K562 (cell line): ENCODE data around the gene HLA-DRB5. TPM values are rescaled to one million over a fixed set of nuclear protein-coding genes. Genes with fewer than 3 reads are reported as not detected.
"Not testable (repeated sequence)": the region's sequence is repeated elsewhere in the genome, so short reads cannot be mapped to it uniquely, and the experiment has no call there.

Experiments used
- ATAC-seq: fragments of 200-7000 bp; cut with Tn5 transposase; 3 replicates; pipeline ENCODE4 v1.9.1; 2020; ENCODE audit warnings: moderate library complexity
- BruUV-seq: library from RNA; stranded (reverse); fragments of 400-500 nt; replicated peaks from 2 replicates; lab custom pipeline; 2021; lab: Mats Ljungman, UMichigan
- CTCF ChIA-PET: fragments of 300-600 bp; formaldehyde crosslinking; extraction: SDS; loops from one replicate; lab custom pipeline; 2021; ENCODE audit warnings: low intra/inter-chr PET ratio; lab: Yijun Ruan, JAX
- POLR2A ChIA-PET: fragments of 300-600, 350-650 bp; sonication (Branson Sonifier 250); formaldehyde crosslinking; extraction: SDS; loops from one replicate; lab custom pipeline; 2021; ENCODE audit warnings: antibody characterized with exemption, inconsistent platforms; lab: Yijun Ruan, JAX
- DNase-seq, 4 experiments: peaks; one replicate each; pipeline versions ENCODE4 v3.0.0 to v3.0.0-alpha.2; 2011 to 2018; ENCODE audit warnings: low spot score in 3 of 4, mixed read lengths in 3 of 4; ENCODE audit errors: extremely low read depth in 1 of 4
- FAIRE-seq: peaks from 2 replicates; lab custom pipeline; 2011; peaks lifted over from hg19 to GRCh38; lab: Jason Lieb, UNC
- H2AFZ ChIP-seq: 2 replicates; pipeline ENCODE4 v1.6.0; 2011; ENCODE audit warnings: low read depth, low read length, control low read depth, inconsistent platforms
- H3K27ac ChIP-seq: fragments of 200-600 bp; 3 replicates; pipeline ENCODE4 v1.8.0; 2011; ENCODE audit warnings: low read depth, mild to moderate bottlenecking, control low read depth, inconsistent platforms, low read length, moderate library complexity, mixed read lengths; ENCODE audit errors: extremely low read depth
- H3K27me3 ChIP-seq, 2 experiments: fragments of 300-600 bp in 1 of 2; 2 replicates in 1 of 2; 3 replicates in 1 of 2; pipeline versions ENCODE4 v1.6.0 to v1.8.0; 2011; ENCODE audit warnings: inconsistent platforms in 2 of 2, low read length in 2 of 2, mild to moderate bottlenecking in 1 of 2, mixed read lengths in 1 of 2, moderate library complexity in 1 of 2; ENCODE audit not compliant: control insufficient read depth in 2 of 2, insufficient read depth in 2 of 2
- H3K36me3 ChIP-seq: fragments of 300-600 bp; 3 replicates; pipeline ENCODE4 v1.8.0; 2011; ENCODE audit warnings: mild to moderate bottlenecking, low read length, inconsistent platforms; ENCODE audit not compliant: control insufficient read depth, insufficient read depth
- H3K4me1 ChIP-seq, 2 experiments: fragments of 200-600 bp in 1 of 2; replicated peaks in 1 of 2; 2 replicates in 1 of 2; 3 replicates in 1 of 2; pipeline versions ENCODE4 v1.5.1 to v1.8.0; 2011; ENCODE audit warnings: inconsistent platforms in 2 of 2, low read length in 2 of 2, mild to moderate bottlenecking in 1 of 2, mixed read lengths in 1 of 2, moderate library complexity in 1 of 2; ENCODE audit not compliant: control insufficient read depth in 2 of 2, insufficient read depth in 2 of 2
- H3K4me2 ChIP-seq: 2 replicates; pipeline ENCODE4 v1.6.1; 2011; ENCODE audit warnings: low read length, control low read depth, inconsistent platforms, mixed read lengths; ENCODE audit not compliant: insufficient read depth
- H3K4me3 ChIP-seq: fragments of 200-600 bp; sonication (generic), shearing (Covaris generic); 2 replicates; pipeline ENCODE4 v1.5.1; 2016; ENCODE audit warnings: control low read depth, inconsistent platforms
- H3K79me2 ChIP-seq: fragments of 200-600 bp; 3 replicates; pipeline ENCODE4 v1.8.0; 2011; ENCODE audit warnings: low read length, inconsistent platforms; ENCODE audit not compliant: control insufficient read depth, insufficient read depth
- H3K9ac ChIP-seq, 2 experiments: 2 replicates each; pipeline versions ENCODE4 v1.6.0 to v1.6.1; 2011; ENCODE audit warnings: low read depth in 2 of 2, low read length in 2 of 2, control low read depth in 1 of 2, inconsistent platforms in 1 of 2, mild to moderate bottlenecking in 1 of 2, mixed read lengths in 1 of 2; ENCODE audit not compliant: insufficient read depth in 1 of 2
- H3K9me1 ChIP-seq: one replicate; pipeline ENCODE4 v1.6.0; 2011; ENCODE audit warnings: inconsistent platforms, mild to moderate bottlenecking, low read length, moderate library complexity; ENCODE audit not compliant: control insufficient read depth, insufficient read depth
- H3K9me3 ChIP-seq: replicated peaks from 2 replicates; pipeline ENCODE4 v1.5.1; 2011; ENCODE audit warnings: low read depth, low read length, inconsistent platforms; ENCODE audit not compliant: control insufficient read depth, insufficient read depth
- H4K20me1 ChIP-seq: replicated peaks from 2 replicates; pipeline ENCODE4 v1.6.1; 2011; ENCODE audit warnings: low read length, inconsistent platforms, mixed read lengths; ENCODE audit not compliant: control insufficient read depth, insufficient read depth
- BACH1 ChIP-seq: fragments of 200-800 bp; sonication (Bioruptor generic); IDR thresholded peaks from 2 replicates; pipeline ENCODE4 v1.6.1; 2016; ENCODE audit warnings: missing genetic modification characterization, missing compliant biosample characterization
- CBX5 ChIP-seq: IDR thresholded peaks from 2 replicates; pipeline ENCODE4 v1.6.1; 2014; ENCODE audit warnings: low read depth, borderline replicate concordance
- CHD2 ChIP-seq: IDR thresholded peaks from 2 replicates; pipeline ENCODE4 v1.6.1; 2011; ENCODE audit warnings: low read depth, low read length
- KDM4B ChIP-seq, 2 experiments: fragments of 450-650 bp in 1 of 2; sonication (generic) in 1 of 2; IDR thresholded peaks; 2 replicates each; pipeline ENCODE4 v1.6.1; 2016 to 2017; ENCODE audit warnings: borderline replicate concordance in 2 of 2, antibody characterized with exemption in 1 of 2, low read depth in 1 of 2, mild to moderate bottlenecking in 1 of 2
- WGBS: fragments of 100-300 bp; shearing (Covaris generic); methylation state at CpG from one replicate; pipeline ENCODE4 v1.1.6; 2016; ENCODE audit warnings: low coverage, mixed read lengths; ENCODE audit not compliant: insufficient coverage; ENCODE audit errors: missing lambda C conversion rate; 5-methylcytosine and 5-hydroxymethylcytosine counted together
- in situ Hi-C: fragments of 300-500 bp; cut with MboI; formaldehyde crosslinking; loops from 4 replicates; pipeline ENCODE4 v1.15.0; 2018; ENCODE audit warnings: inconsistent platforms, mixed read lengths
- intact Hi-C: fragments of 100-400 bp; cut with micrococcal nuclease; formaldehyde crosslinking; loops from 2 replicates; pipeline ENCODE4 v1.14.2; 2022
- polyA plus RNA-seq, 8 experiments: library from polyadenylated mRNA; depleted of rRNA in 4 of 8; stranded (reverse) in 5 of 8; unstranded in 3 of 8; fragments of >200 nt; fragmentation: Nextera tagmentation in 2 of 8; fragmentation: Illumina TruSeq in 1 of 8; extraction: Ambion mirVana in 2 of 8; extraction: Trizol in 1 of 8; gene quantifications; 2 replicates each; pipeline versions ENCODE4 v1.2.1 to v1.2.3, GENCODE V29; 2011 to 2014; ENCODE audit warnings: inconsistent platforms in 1 of 8, missing spikeins in 1 of 8
- total RNA-seq, 7 experiments: library from RNA; depleted of rRNA in 6 of 7; stranded (reverse); fragments of >200 nt in 6 of 7; fragmentation: Illumina TruSeq in 2 of 7; extraction: Trizol in 2 of 7; gene quantifications; 2 replicates each; pipeline versions ENCODE4 v1.2.1 to v1.2.3, GENCODE V29; 2011 to 2021; ENCODE audit warnings: low replicate concordance in 1 of 7
- TF ChIP-seq, protein P1 (sequence below): fragments of 250-450 bp; sonication (Bioruptor Pico); IDR thresholded peaks from 2 replicates; pipeline ENCODE4 v1.6.1; 2021; ENCODE audit warnings: mild to moderate bottlenecking

Gene HLA-DRB5
- total and polyA plus RNA-seq, 9 of the 15 experiments (the other 6 are each of a cell fraction or from before 2014, with no cell fraction given) = not detected

GRCh38 chr6:32539839-32540238 is 9.8 kb upstream of the HLA-DRB5 start:
- H3K27ac ChIP-seq = no peak overlapping the region
- H3K4me1 ChIP-seq = no peaks in the 10 kb centered on the region
- H3K9ac ChIP-seq = no peak overlapping the region
- no peaks in the 10 kb centered on the region for H3K9me1 ChIP-seq
- DNase-seq (no peak), ATAC-seq (no peak), FAIRE-seq (no peak)
- no peak overlapping the region for H2AFZ ChIP-seq
- H3K4me3 ChIP-seq = no peak overlapping the region
- H3K27me3 ChIP-seq = no peaks in the 10 kb centered on the region
- ChIA-PET POLR2A (interaction anchor here (0.7 kb wide), 1 partner anchor 41 kb away, joined by 4 read pairs; no protein-coding TSS in a partner anchor), CTCF (no interaction called here)
- H3K4me2 ChIP-seq = no peak overlapping the region
- BruUV-seq = no TSS peak
- intact Hi-C loops = no loop called here
- no peaks in the 10 kb centered on the region for H3K36me3 ChIP-seq
- no peaks in the 10 kb centered on the region for H3K9me3 ChIP-seq
- no peaks in the 10 kb centered on the region for H4K20me1 ChIP-seq
- 10% methylated on average over 1 of the region's 5 CpGs for WGBS
- no peaks in the 10 kb centered on the region for H3K79me2 ChIP-seq
- TF ChIP-seq, protein P1, sequence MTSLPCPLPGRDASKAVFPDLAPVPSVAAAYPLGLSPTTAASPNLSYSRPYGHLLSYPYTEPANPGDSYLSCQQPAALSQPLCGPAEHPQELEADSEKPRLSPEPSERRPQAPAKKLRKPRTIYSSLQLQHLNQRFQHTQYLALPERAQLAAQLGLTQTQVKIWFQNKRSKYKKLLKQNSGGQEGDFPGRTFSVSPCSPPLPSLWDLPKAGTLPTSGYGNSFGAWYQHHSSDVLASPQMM (CRISPR knock-in tag) = no peak
- TF ChIP-seq KDM4B (IDR thresholded peaks at IDR 0.05; ENCODE audit: borderline replicate concordance in 2 of 2, low read depth in 1 of 2) (no peak), BACH1 (no peak), CHD2 (no peak), CBX5 (no peak)
- in situ Hi-C loops = loop anchor here (5.0 kb wide), 1 partner anchor 48 kb away; no protein-coding TSS in a partner anchor

- H3K27me3 ChIP-seq, H3K4me2 ChIP-seq, H3K9me3 ChIP-seq, BruUV-seq, in situ Hi-C loops, ATAC-seq, FAIRE-seq, H3K9me1 ChIP-seq, DNase-seq, intact Hi-C loops, H3K9ac ChIP-seq, H2AFZ ChIP-seq, H3K36me3 ChIP-seq, H3K4me1 ChIP-seq, H3K27ac ChIP-seq, H3K4me3 ChIP-seq, CTCF ChIA-PET, H3K79me2 ChIP-seq, H4K20me1 ChIP-seq: not testable (repeated sequence)
- POLR2A ChIA-PET = interaction anchor here (0.9 kb wide), 1 partner anchor 59 kb away, joined by 3 read pairs; the partner anchor contains the start of gene HLA-DRB1
- WGBS = 0% methylated on average over 3 of the region's 3 CpGs
Observed at GRCh38 chr6:32530431-32530793, 325 bp upstream of the HLA-DRB5 start.
